Hepatic stellate cell (primary cell): ENCODE data around the gene PNLIPRP1.

Experiments used
- DNase-seq: peaks from one replicate; pipeline ENCODE4 v3.0.0; 2011; ENCODE audit warnings: low spot score

The PNLIPRP1 gene

GRCh38 chr10:116599991-116600390 is 9.2 kb downstream of the PNLIPRP1 start:
- no peak for DNase-seq

- DNase-seq: no peak
Observed at GRCh38 chr10:116602648-116603400, 12.1 kb downstream of the PNLIPRP1 start.

GRCh38 chr10:116606061-116606483 is 15.3 kb downstream of the PNLIPRP1 start:
- DNase-seq: no peak

- no peak for DNase-seq
Observed at GRCh38 chr10:116607336-116607735, 16.6 kb downstream of the PNLIPRP1 start.

DNA sequence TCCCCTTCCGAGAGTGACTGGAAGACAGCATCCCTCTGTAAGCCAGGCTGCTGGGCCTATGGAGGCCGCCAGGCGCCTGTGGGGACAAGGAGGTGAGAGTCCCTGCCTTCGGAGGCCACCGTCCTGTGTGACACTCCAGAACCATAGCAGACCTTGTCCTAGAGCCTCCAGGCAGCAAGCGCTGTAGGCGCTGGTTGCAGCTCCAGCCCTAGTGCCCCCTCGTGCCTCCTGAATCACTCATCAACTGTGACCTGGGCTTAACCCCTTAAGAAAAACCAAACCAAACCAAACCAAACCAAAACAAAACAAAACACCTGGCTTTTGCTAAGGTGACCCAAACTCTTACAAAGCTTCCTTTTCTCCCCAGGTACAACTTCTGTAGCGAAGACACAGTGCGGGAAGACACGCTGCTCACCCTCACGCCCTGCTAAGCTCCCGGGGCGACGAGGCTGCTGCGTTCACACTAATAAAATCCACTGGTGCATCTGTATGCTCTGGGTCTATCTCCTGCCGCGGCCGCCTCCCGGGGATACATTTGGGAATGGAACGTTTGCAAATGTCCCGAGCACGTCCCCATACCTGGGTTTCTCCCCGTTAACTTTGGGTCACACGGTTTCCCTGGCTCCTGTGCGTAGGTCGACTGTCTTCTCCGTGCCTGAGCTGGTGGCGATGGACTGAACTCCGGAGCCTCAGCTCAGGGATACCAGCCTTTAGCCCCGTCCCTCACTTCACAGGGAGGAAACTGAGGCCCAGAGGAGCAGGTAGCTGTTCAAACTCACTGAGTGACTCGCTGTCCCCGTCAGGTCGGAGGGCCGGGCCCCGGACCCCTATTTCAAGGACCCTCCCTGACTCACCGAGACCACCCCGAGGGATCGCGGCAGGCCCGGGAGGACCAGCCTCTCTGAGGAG is 18.2 kb downstream of the PNLIPRP1 start:
- DNase-seq: no peak

DNA sequence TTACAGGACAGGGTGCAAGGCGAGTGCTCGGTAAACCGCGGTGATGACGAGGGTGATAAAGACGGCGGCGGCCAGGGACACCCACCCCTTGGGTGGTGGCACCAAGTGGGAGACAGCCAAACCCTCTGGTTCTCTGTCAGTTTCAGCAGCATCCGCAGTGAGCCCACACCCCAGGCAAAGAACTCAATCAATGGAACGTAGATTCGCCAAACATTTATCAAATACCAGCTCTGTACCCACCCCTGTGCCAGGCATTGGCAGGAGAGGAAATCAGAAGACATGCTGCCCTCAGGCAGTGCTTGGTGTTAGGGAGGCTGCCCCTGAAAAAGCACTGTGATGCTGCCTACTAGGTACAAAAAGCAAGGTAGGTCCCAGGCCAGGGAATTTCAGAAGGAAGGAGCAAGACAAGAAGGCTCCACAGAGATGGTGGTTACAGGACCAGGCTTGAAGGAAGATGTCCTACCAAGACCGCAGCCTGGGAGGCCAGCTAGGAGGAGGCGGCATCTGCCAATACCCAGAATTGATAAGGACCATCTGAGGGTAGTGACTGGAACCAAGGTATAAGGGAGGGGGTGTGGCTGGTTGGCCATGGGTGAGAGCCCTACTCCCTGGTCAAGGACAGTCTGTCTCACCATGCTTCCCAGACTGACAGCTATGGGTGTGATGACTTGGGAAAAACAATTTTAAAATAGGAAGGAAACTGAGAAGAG is 19.8 kb downstream of the PNLIPRP1 start:
- DNase-seq: no peak

DNA sequence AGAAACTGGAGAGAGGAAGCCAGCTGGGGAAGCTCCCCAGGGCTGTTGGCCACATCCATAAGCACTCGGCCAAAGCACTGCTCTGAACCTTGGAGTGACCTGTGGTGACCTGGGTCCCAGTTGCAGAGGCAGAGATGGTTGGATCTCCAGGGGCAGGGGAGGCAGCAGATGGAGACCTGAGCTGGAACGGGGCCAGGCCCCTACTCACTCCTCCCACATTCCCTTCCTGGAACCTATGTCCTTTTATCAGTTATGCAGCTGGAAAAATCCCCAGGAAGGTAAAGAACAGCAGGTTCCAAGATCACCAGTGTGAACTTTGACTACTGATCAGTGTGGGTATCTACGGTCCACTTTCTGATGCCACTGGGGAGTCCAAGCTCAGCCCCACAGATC is 20.4 kb downstream of the PNLIPRP1 start:
- no peak for DNase-seq

DNA sequence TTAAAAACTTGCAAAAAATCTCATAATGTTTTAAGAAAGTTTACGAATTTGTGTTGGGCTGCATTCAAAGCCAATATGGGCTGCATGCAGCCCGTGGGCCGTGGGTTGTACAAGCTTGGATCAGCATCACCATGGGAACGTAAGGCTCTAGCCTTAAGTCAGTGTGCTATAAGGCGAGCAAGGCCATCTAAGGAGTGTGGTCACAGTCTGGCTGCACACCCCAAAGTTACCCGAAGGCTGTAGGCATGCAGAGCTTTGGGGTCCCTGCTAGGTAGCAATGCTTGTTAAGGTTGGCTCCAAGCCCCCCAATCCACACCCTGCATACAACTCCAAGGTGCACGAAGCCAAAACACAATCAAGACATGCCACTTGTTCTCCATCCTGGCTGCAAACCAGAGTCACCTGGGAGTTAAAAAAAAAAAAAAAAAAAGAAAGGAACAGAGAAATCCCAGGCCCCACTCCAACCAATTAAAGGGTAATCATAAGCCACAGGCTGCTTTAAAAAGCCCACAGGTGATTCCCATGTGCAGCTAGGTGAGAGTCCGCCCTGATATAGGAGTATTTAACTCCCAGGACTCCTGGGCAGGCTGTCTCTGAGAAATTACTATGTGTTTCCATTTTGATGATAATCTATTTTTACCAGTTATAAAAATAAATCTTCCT is 21.5 kb downstream of the PNLIPRP1 start:
- no peak for DNase-seq

- DNase-seq: no peak
Observed at GRCh38 chr10:116613471-116613870, 22.7 kb downstream of the PNLIPRP1 start.

GRCh38 chr10:116614796-116615195 is 24.0 kb downstream of the PNLIPRP1 start:
- no peak for DNase-seq

GRCh38 chr10:116615199-116615776 is 24.5 kb downstream of the PNLIPRP1 start:
- DNase-seq: no peak

- DNase-seq: no peak
Observed at GRCh38 chr10:116620423-116621400, 30.0 kb downstream of the PNLIPRP1 start, which contains the start of gene PNLIPRP2. Gene PNLIPRP2, plus strand, starts transcription at chr10:116620953.

- DNase-seq: no peak
Observed at GRCh38 chr10:116621476-116621875, 30.7 kb downstream of the PNLIPRP1 start.

DNA sequence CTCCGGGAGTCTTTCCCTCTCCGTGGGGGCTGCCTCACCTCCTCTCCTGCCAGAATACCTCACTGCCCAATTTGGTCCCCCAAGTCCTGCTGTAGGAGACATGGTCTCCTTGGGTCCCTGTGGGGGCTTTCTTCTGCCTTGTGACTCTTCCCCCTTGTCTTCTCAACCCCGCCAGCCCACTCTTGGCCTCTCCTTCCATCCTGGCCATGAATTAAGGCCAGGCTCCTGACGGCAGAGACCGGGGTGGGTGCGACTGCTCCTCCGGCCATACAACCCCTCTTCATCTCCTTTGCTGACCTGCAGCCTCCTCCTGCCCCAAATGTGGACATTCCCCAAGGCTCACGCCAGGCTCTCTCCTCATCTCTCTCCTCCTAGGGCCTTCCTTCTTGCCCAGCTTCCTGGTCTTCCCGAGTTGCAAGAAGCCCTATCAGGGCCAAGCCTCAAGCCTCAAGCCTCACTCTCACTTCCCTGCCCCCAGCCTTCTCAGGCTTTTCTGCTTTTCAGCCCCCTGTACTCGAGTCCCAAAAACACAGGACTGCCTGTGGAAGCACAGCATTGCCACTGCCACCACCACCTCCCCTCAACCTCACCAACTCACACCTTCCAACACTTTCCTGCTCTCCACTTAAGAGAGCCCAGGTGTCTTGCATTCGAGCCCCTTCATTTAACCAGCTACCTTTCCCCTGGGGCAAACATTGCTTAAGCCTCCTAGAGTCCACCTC is 31.3 kb downstream of the PNLIPRP1 start:
- no peak for DNase-seq

DNA sequence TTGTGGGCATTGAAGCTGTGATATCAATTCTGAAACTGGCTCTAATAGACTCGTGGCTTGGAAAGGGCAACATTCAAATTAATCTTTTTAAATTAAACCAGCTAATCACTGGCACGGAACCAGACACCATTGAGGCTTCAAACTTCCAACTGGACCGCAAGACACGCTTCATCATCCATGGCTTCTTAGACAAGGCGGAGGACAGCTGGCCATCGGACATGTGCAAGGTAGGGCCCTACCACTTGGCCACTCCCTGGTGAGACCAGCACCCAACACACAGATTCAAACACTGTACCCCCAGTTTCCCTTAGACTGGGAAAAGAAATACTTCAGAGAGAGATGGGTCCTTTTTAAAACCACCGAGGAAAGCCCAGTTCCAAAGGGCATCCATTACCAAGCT is 35.1 kb downstream of the PNLIPRP1 start:
- no peak for DNase-seq

DNA sequence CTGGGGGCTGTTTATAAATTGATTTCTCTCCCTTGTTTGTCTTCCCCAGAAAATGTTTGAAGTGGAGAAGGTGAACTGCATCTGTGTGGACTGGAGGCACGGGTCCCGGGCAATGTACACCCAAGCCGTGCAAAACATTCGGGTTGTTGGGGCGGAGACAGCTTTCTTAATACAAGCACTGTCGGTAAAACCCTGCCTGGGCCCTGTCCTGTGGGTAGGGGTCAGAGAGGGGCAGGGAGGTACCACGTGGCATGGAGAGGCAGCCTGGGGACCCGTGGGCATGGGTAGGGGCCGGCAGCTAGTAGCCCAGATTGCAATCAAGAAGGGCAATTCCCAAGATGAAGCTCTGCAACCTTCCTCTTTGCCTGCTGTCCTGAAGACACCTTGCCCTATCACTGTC is 36.1 kb downstream of the PNLIPRP1 start:
- no peak for DNase-seq

- no peak for DNase-seq
Observed at GRCh38 chr10:116627386-116627933, 36.7 kb downstream of the PNLIPRP1 start.

DNA sequence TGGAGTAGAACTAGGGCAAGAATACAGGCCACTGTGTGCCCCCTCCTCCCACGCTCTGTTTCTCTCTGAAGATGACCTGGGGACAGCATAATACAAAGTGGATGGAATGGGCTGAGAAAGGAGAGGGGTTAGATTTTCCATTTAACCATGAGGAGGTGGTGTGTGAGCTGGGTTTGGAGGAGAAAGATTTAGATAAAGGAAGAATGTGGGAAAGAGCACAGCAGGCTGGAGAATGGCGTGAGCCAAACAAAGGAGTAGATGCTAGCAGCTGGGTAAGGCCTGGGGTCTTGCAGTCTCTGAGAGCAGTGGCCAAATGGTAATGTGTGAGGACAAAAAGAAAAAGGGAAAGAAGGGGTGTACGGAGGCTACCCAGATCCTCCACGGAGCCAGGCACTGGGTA is 38.6 kb downstream of the PNLIPRP1 start:
- DNase-seq: no peak

GRCh38 chr10:116630020-116630419 is 39.3 kb downstream of the PNLIPRP1 start:
- no peak for DNase-seq
